HCT116 (cell line): Measurements from ENCODE around the gene MSANTD4. TPM values are rescaled to one million over a fixed set of nuclear protein-coding genes. Genes with fewer than 3 reads are reported as not detected.

ENCODE experiments used
- ATAC-seq: fragments of 200-7000 bp; cut with Tn5 transposase; 2 replicates; pipeline ENCODE4 v1.9.1; 2020; ENCODE audit warnings: mild to moderate bottlenecking, moderate library complexity
- BruUV-seq: library from RNA; stranded (reverse); fragments of 400-500 nt; replicated peaks from 2 replicates; lab custom pipeline; 2021; lab: Mats Ljungman, UMichigan
- CTCF ChIA-PET: fragments of 300-600 bp; sonication (Branson Sonifier 250); formaldehyde crosslinking; loops from one replicate; lab custom pipeline; 2021; ENCODE audit warnings: antibody characterized with exemption; lab: Charles Lee
- POLR2A ChIA-PET: fragments of 300-600, 350-600 bp; sonication (Branson Sonifier 250); formaldehyde crosslinking; loops from one replicate; lab custom pipeline; 2021; ENCODE audit warnings: antibody characterized with exemption; lab: Charles Lee
- RAD21 ChIA-PET, 2 experiments: fragments of 300-600 bp; sonication (Branson Sonifier 250); formaldehyde crosslinking; loops; one replicate each; lab custom pipeline; 2023; ENCODE audit warnings: low total read pairs in 2 of 2; ENCODE audit not compliant: uncharacterized antibody in 2 of 2, unreplicated experiment in 2 of 2, low non-redundant PET in 1 of 2; lab: Charles Lee
- DNase-seq: peaks from one replicate; pipeline ENCODE4 v3.0.0-alpha.2; 2010; ENCODE audit warnings: low read depth, low spot score
- H2AFZ ChIP-seq: fragments of 200-600 bp; shearing (Covaris generic), sonication (generic); 2 replicates; pipeline ENCODE4 v1.6.1; 2017; ENCODE audit warnings: low read depth, mixed run types, mixed read lengths, antibody characterized with exemption, low read length; ENCODE audit not compliant: poor library complexity, severe bottlenecking
- H3K27ac ChIP-seq: 2 replicates; pipeline ENCODE4 v1.5.1; 2012; ENCODE audit warnings: low read depth, low read length
- H3K27me3 ChIP-seq: fragments of 200-600 bp; sonication (generic); 2 replicates; pipeline ENCODE4 v1.6.1; 2016; ENCODE audit warnings: mixed run types, low read length, mixed read lengths; ENCODE audit not compliant: insufficient read depth
- H3K36me3 ChIP-seq, 2 experiments: fragments of 200-500 bp in 1 of 2; fragments of 200-600 bp in 1 of 2; sonication (Bioruptor generic) in 1 of 2; sonication (generic) in 1 of 2; 2 replicates each; pipeline versions ENCODE4 v1.5.1 to v1.6.1; 2014 to 2016; ENCODE audit warnings: low read length in 2 of 2, inconsistent platforms in 1 of 2, mixed read lengths in 1 of 2, mixed run types in 1 of 2; ENCODE audit not compliant: insufficient read depth in 2 of 2, control insufficient read depth in 1 of 2
- H3K4me1 ChIP-seq, 2 experiments: fragments of 200-600 bp in 1 of 2; sonication (generic) in 1 of 2; 2 replicates each; pipeline versions ENCODE4 v1.5.1 to v1.6.1; 2012 to 2017; ENCODE audit warnings: low read length in 2 of 2, inconsistent platforms in 1 of 2, mild to moderate bottlenecking in 1 of 2, mixed read lengths in 1 of 2, mixed run types in 1 of 2, moderate library complexity in 1 of 2; ENCODE audit not compliant: insufficient read depth in 2 of 2, control insufficient read depth in 1 of 2
- H3K4me2 ChIP-seq: fragments of 200-600 bp; sonication (generic); 2 replicates; pipeline ENCODE4 v1.6.1; 2017; ENCODE audit warnings: mixed run types, low read length, mixed read lengths
- H3K4me3 ChIP-seq, 2 experiments: fragments of 200-600 bp in 1 of 2; sonication (generic) in 1 of 2; replicated peaks in 1 of 2; 2 replicates each; pipeline ENCODE4 v1.5.1; 2011 to 2016; ENCODE audit warnings: low read length in 2 of 2, control low read depth in 1 of 2, low read depth in 1 of 2, mild to moderate bottlenecking in 1 of 2, mixed read lengths in 1 of 2, mixed run types in 1 of 2
- H3K79me2 ChIP-seq: fragments of 200-600 bp; sonication (generic); 2 replicates; pipeline ENCODE4 v1.6.1; 2017; ENCODE audit warnings: mild to moderate bottlenecking, mixed run types, low read length, moderate library complexity, mixed read lengths; ENCODE audit not compliant: insufficient read depth
- H3K9ac ChIP-seq: fragments of 200-600 bp; sonication (generic); 2 replicates; pipeline ENCODE4 v1.6.1; 2016; ENCODE audit warnings: low read length, mixed read lengths
- H3K9me2 ChIP-seq: fragments of 200-600 bp; sonication (generic), shearing (Covaris generic); 2 replicates; pipeline ENCODE4 v1.6.1; 2017; ENCODE audit warnings: mixed run types, mild to moderate bottlenecking, moderate library complexity; ENCODE audit not compliant: insufficient read depth
- H3K9me3 ChIP-seq, 2 experiments: fragments of 200-500 bp in 1 of 2; fragments of 200-600 bp in 1 of 2; sonication (Bioruptor generic) in 1 of 2; sonication (generic) in 1 of 2; 2 replicates each; pipeline ENCODE4 v1.6.1; 2014 to 2017; ENCODE audit warnings: low read length in 2 of 2, mixed read lengths in 2 of 2, inconsistent platforms in 1 of 2, low read depth in 1 of 2, mild to moderate bottlenecking in 1 of 2, mixed run types in 1 of 2, moderate library complexity in 1 of 2; ENCODE audit not compliant: control insufficient read depth in 1 of 2, insufficient read depth in 1 of 2
- H4K20me1 ChIP-seq: fragments of 200-600 bp; sonication (generic), shearing (Covaris generic); 2 replicates; pipeline ENCODE4 v1.6.1; 2017; ENCODE audit warnings: mixed run types, mild to moderate bottlenecking, moderate library complexity; ENCODE audit not compliant: insufficient read depth
- CBX3 ChIP-seq: IDR thresholded peaks from 2 replicates; pipeline ENCODE4 v1.6.1; 2012; ENCODE audit warnings: low read depth
- CTCF ChIP-seq, 3 experiments: fragments of 200-600 bp in 1 of 3; sonication (generic) in 1 of 3; IDR thresholded peaks in 2 of 3; conservative IDR thresholded peaks in 1 of 3; 2 replicates each; pipeline ENCODE4 v1.5.1; 2012 to 2017; ENCODE audit warnings: low read depth in 2 of 3, low read length in 2 of 3, antibody characterized with exemption in 1 of 3, borderline replicate concordance in 1 of 3, control low read depth in 1 of 3, mild to moderate bottlenecking in 1 of 3, mixed read lengths in 1 of 3, mixed run types in 1 of 3, moderate library complexity in 1 of 3; ENCODE audit not compliant: insufficient read depth in 1 of 3
- ELF1 ChIP-seq: IDR thresholded peaks from 2 replicates; pipeline ENCODE4 v1.6.1; 2012; ENCODE audit warnings: low read depth, borderline replicate concordance
- RAD21 ChIP-seq: IDR thresholded peaks from 2 replicates; pipeline ENCODE4 v1.6.1; 2012; ENCODE audit warnings: low read depth, mild to moderate bottlenecking
- SIN3A ChIP-seq: IDR thresholded peaks from 2 replicates; pipeline ENCODE4 v1.6.1; 2012; ENCODE audit warnings: low read depth
- ZNF274 ChIP-seq: fragments of 200-500 bp; sonication (Bioruptor generic); IDR thresholded peaks from 2 replicates; pipeline ENCODE4 v1.6.1; 2014; ENCODE audit warnings: mild to moderate bottlenecking, low read depth, low read length, inconsistent platforms
- intact Hi-C: fragments of 100-400 bp; cut with micrococcal nuclease; formaldehyde crosslinking; loops from 2 replicates; pipeline ENCODE4 v1.10.0; 2022
- total RNA-seq: library from RNA; stranded (reverse); gene quantifications from one replicate; pipeline ENCODE4 v1.2.1, GENCODE V29; 2021; ENCODE audit not compliant: unreplicated experiment

MSANTD4 gene
- total RNA-seq, 1 experiment from 2014 or later: 15.7 TPM

DNA sequence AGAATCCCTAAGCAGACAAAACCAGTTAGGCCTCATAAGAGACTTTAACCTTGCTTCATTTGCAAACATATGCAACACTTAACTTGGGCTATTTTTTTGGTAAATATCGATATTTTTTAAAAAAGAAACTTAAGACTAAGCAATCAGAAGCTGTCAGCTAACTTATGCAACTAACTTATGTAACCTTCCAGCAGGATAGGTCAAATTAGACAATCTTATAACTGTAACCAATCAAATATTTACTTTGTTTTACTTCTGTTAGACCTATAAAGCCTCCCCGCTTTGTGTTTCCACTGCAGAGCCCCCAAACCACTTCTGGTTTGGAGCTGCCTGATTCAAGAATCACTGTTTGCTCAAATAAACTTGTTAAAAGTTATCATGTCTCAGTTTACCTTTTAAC lies 8.0 kb downstream of the MSANTD4 start:
- TF ChIP-seq RAD21: no peak
- no peak for TF ChIP-seq SIN3A
- TF ChIP-seq CBX3: no peak
- TF ChIP-seq CTCF (IDR thresholded peaks at IDR 0.05 in 2 of 3, conservative IDR thresholded peaks at IDR 0.05 in 1 of 3; ENCODE audit: borderline replicate concordance in 1 of 3, insufficient read depth in 1 of 3, low read depth in 2 of 3, low read length in 2 of 3): no peak
- TF ChIP-seq ELF1: no peak
- TF ChIP-seq ZNF274: no peak
- no peaks in the 10 kb centered on the region for H3K27me3 ChIP-seq
- no peak overlapping the region for H2AFZ ChIP-seq
- H3K27ac ChIP-seq: no peak overlapping the region
- ATAC-seq: no peak
- RAD21 ChIA-PET: no interaction called here
- peaks cover 66% of the 10 kb centered on the region for H3K79me2 ChIP-seq
- no peak overlapping the region for H3K4me3 ChIP-seq
- H3K9me2 ChIP-seq: no peaks in the 10 kb centered on the region
- intact Hi-C loops: no loop called here
- no peak overlapping the region for H3K9ac ChIP-seq
- no peaks in the 10 kb centered on the region for H3K9me3 ChIP-seq
- H3K36me3 ChIP-seq: peaks cover 5 to 12% of the 10 kb centered on the region in 2 experiments; a peak in 2 of 4 replicates
- no TSS peak for BruUV-seq
- no peak overlapping the region for H3K4me2 ChIP-seq
- DNase-seq: no peak
- POLR2A ChIA-PET: no interaction called here
- no peaks in the 10 kb centered on the region for H4K20me1 ChIP-seq
- CTCF ChIA-PET: no interaction called here
- no peaks in the 10 kb centered on the region for H3K4me1 ChIP-seq

- Histone ChIP-seq H3K9me3 (no peaks in the 10 kb centered on the region), H3K4me2 (no peak overlapping the region)
- BruUV-seq: no TSS peak
- no peak for TF ChIP-seq SIN3A
- TF ChIP-seq, all 23 proteins: peak for 0
- Histone ChIP-seq H3K36me3 (peaks cover 14% of the 10 kb centered on the region in 2 experiments; a peak in 2 of 4 replicates), H2AFZ (no peak overlapping the region), H3K9ac (no peak overlapping the region), H4K20me1 (no peaks in the 10 kb centered on the region), H3K9me2 (no peaks in the 10 kb centered on the region), H3K4me3 (no peak overlapping the region), H3K27ac (no peak overlapping the region), H3K4me1 (no peaks in the 10 kb centered on the region), H3K79me2 (peaks cover 65% of the 10 kb centered on the region), H3K27me3 (no peaks in the 10 kb centered on the region)
- POLR2A ChIA-PET: no interaction called here
- intact Hi-C loops: no loop called here
- no peak for ATAC-seq
- RAD21 ChIA-PET: no interaction called here
- CTCF ChIA-PET: no interaction called here
- no peak for DNase-seq
Observed at GRCh38 chr11:106012744-106013143, 9.3 kb downstream of the MSANTD4 start.
